GM12892 (cell line): ENCODE results near the gene MARK3.

Experiments
- POLR2A ChIP-seq: IDR thresholded peaks from 2 replicates; pipeline ENCODE4 v1.6.1; 2011; ENCODE audit warnings: low read depth, low read length, control low read depth
- POLR2AphosphoS5 ChIP-seq: IDR thresholded peaks from 2 replicates; pipeline ENCODE4 v1.6.1; 2011; ENCODE audit warnings: low read depth, low read length, control low read depth

DNA sequence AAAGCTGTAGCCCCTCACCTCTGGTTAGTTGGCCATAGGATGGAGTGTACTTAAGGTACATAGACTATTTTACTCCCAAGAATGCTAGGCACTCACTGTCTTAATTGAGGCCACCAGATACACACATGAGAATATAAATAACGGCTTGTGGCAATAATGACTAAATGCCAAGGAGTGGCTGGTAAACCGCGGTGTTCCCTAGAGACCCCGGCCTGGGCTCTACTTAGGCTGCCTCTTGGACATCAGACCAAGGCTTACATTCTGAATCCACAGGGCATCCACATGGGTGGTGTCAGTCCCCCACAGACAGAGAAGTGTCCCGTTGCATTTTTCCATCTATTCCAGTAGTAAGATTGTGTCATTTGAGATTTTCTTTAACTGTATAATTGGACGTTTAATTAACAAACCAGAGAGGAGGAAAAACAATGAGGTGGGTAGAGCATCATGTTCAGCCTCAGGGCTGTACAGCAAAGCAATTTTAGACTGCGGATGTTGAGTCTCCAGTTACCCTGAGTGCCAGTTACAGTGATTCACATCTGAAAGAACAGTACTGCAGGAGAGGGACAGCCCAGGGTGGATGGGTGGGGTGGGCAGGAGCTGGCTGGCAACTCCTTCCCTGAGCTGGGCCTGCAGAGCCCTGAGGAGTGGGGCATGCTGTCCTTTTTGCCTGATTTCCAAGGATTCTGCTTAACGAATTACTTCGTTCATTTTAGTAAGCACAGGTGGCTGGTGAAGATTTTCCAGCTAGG is 116.9 kb downstream of the MARK3 start:
- TF ChIP-seq POLR2AphosphoS5 (no peak), POLR2A (no peak)
